GM12872 (cell line): Measurements from ENCODE around the gene FOXP1.

Experiments
- CTCF ChIP-seq: IDR thresholded peaks from 3 replicates; pipeline ENCODE4 v1.5.1; 2011; ENCODE audit warnings: low read depth, mild to moderate bottlenecking, low read length, moderate library complexity; ENCODE audit not compliant: insufficient read depth

The FOXP1 gene

DNA sequence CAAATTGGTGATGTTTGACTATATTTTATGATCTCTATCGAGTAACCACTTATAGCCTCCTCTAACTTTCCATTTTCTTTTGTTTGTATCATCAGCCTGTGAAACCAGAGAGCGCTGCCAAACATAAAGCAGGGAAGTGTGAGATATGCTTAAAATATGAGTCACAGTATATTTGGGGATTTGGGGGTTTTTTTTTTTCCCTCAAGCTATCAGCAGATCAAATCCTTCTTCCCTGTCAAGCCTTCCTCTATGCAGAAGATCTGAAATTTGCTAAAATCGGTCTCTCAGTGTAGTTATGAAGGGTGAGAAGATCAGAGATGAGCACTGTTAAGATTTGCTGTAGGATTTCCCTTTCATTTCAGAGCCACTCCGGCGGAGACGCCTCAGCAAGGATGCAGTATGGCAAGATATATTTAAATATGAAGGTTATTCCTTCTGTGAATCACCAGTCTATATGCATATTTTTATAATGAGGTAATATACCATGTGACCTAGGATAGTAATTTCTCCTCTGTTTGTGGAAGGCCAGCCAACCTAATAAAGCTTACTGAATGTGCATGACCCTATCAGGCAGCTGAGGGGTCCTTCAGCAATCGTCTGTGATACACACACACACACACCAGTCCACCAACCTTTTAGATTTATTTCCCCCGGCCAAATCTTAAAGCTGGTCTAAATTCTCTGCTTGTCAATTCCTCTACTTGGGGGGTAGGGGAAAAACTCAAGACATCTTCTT is 474.1 kb downstream of the FOXP1 start:
- TF ChIP-seq CTCF = no peak

DNA sequence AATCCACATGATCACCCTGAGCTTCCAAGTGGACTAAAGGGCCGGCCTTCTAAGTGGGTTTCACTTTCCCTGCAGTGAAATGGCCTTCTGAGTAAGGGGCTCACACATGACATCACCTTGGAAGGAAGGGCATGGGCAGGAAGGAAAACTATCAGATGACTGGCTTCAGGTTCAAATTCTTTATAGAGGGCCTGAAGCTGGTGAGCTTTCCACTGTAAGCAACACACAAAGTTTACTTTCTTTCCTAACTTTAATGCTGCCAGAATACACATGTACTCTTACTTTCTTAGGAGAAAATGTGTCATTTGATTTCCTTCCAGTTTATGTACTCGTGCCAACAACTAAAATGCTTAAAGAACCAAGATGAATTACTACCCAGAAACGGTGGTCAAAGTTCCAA is 475.6 kb downstream of the FOXP1 start:
- no peak for TF ChIP-seq CTCF

GRCh38 chr3:71104976-71105375 is 478.6 kb downstream of the FOXP1 start:
- TF ChIP-seq CTCF = no peak

- no peak for TF ChIP-seq CTCF
Observed at GRCh38 chr3:71104556-71104955, 479.0 kb downstream of the FOXP1 start.

GRCh38 chr3:71104121-71104541 is 479.4 kb downstream of the FOXP1 start:
- TF ChIP-seq CTCF = no peak

GRCh38 chr3:71103430-71103921 is 480.1 kb downstream of the FOXP1 start:
- no peak for TF ChIP-seq CTCF

GRCh38 chr3:71102111-71102983 is 481.2 kb downstream of the FOXP1 start:
- no peak for TF ChIP-seq CTCF
